HAP-1 (cell line): ENCODE results near the gene TTC7B.
A peak's percentile ranks its signal among the peaks of the same experiment; 100 is the strongest.

Experiments
- DNase-seq, 2 experiments: peaks; one replicate each; pipeline ENCODE4 v3.0.0-alpha.2; 2016 to 2020; ENCODE audit warnings: low spot score in 2 of 2
- H3K27me3 ChIP-seq: fragments of 250-450 bp; sonication (Bioruptor Pico); 2 replicates; pipeline ENCODE4 v1.5.1; 2020; ENCODE audit warnings: low read depth, mild to moderate bottlenecking, moderate library complexity
- H3K36me3 ChIP-seq: fragments of 250-450 bp; sonication (Bioruptor Pico); replicated peaks from 2 replicates; pipeline ENCODE4 v1.5.1; 2020; ENCODE audit warnings: mild to moderate bottlenecking
- H3K4me1 ChIP-seq: fragments of 250-450 bp; sonication (Bioruptor Pico); 2 replicates; pipeline ENCODE4 v1.5.1; 2020; ENCODE audit warnings: mild to moderate bottlenecking
- H3K4me3 ChIP-seq: fragments of 250-450 bp; sonication (Bioruptor Pico); 2 replicates; pipeline ENCODE4 v1.5.1; 2020; ENCODE audit warnings: mild to moderate bottlenecking, moderate library complexity
- H3K9me3 ChIP-seq: fragments of 250-450 bp; sonication (Bioruptor Pico); 2 replicates; pipeline ENCODE4 v1.5.1; 2020; ENCODE audit warnings: mild to moderate bottlenecking, moderate library complexity
- in situ Hi-C: fragments of 300-500 bp; cut with MboI; formaldehyde crosslinking; loops from 3 replicates; pipeline ENCODE4 v1.14.3; 2020; ENCODE audit warnings: low sequenced_read_pairs, inconsistent platforms, mixed read lengths

Gene TTC7B

GRCh38 chr14:90819734-90820393 lies 3.6 kb upstream of the TTC7B start:
- H3K27me3 ChIP-seq: no peaks in the 10 kb centered on the region
- in situ Hi-C loops: no loop called here
- H3K4me3 ChIP-seq: no peak overlapping the region
- no peaks in the 10 kb centered on the region for H3K4me1 ChIP-seq
- no peak for DNase-seq
- no peaks in the 10 kb centered on the region for H3K36me3 ChIP-seq
- 0 out of 2 replicates have a peak, but pooled peaks cover 2% of the 10 kb centered on the region for H3K9me3 ChIP-seq

GRCh38 chr14:90818715-90819114 lies 2.5 kb upstream of the TTC7B start:
- Histone ChIP-seq H3K27me3 (no peaks in the 10 kb centered on the region), H3K4me3 (no peak overlapping the region), H3K4me1 (no peaks in the 10 kb centered on the region; the same call in 1 of the 2 replicates), H3K9me3 (no peaks in the 10 kb centered on the region), H3K36me3 (no peaks in the 10 kb centered on the region)
- in situ Hi-C loops: no loop called here
- DNase-seq: no peak

GRCh38 chr14:90816681-90817436 lies 629 bp upstream of the TTC7B start:
- no peak for DNase-seq
- H3K4me3 ChIP-seq: no peak overlapping the region

GRCh38 chr14:90815572-90815821 lies 733 bp downstream of the TTC7B start:
- no peaks in the 10 kb centered on the region for H3K27me3 ChIP-seq
- no peaks in the 10 kb centered on the region for H3K9me3 ChIP-seq
- H3K4me3 ChIP-seq: peak overlapping the region; percentile 48
- H3K4me1 ChIP-seq: no peaks in the 10 kb centered on the region; the same call in 1 of the 2 replicates
- H3K36me3 ChIP-seq: no peaks in the 10 kb centered on the region
- no peak for DNase-seq
- in situ Hi-C loops: no loop called here

More at GRCh38 chr14:90816681-90817436, 629 bp upstream of the TTC7B start:
- Histone ChIP-seq H3K27me3 (no peaks in the 10 kb centered on the region), H3K4me1 (no peaks in the 10 kb centered on the region; the same call in 1 of the 2 replicates), H3K9me3 (no peaks in the 10 kb centered on the region), H3K36me3 (no peaks in the 10 kb centered on the region)
- in situ Hi-C loops: no loop called here

GRCh38 chr14:90814806-90815571 lies 1.2 kb downstream of the TTC7B start:
- Histone ChIP-seq H3K27me3 (no peaks in the 10 kb centered on the region), H3K4me3 (peak overlapping the region; percentile 48), H3K36me3 (no peaks in the 10 kb centered on the region), H3K9me3 (no peaks in the 10 kb centered on the region), H3K4me1 (no peaks in the 10 kb centered on the region; the same call in 1 of the 2 replicates)
- in situ Hi-C loops: no loop called here
- no peak for DNase-seq

- H3K36me3 ChIP-seq: no peaks in the 10 kb centered on the region
- H3K4me3 ChIP-seq: no peak overlapping the region
- no peaks in the 10 kb centered on the region; the same call in 1 of the 2 replicates for H3K4me1 ChIP-seq
- in situ Hi-C loops: no loop called here
- H3K27me3 ChIP-seq: no peaks in the 10 kb centered on the region
- no peaks in the 10 kb centered on the region for H3K9me3 ChIP-seq
- DNase-seq: no peak
Observed at GRCh38 chr14:90813442-90813841, 2.8 kb downstream of the TTC7B start.

- H3K4me1 ChIP-seq: no peaks in the 10 kb centered on the region; the same call in 1 of the 2 replicates
- no peak overlapping the region for H3K4me3 ChIP-seq
- no peaks in the 10 kb centered on the region for H3K27me3 ChIP-seq
- DNase-seq: no peak
- in situ Hi-C loops: no loop called here
- no peaks in the 10 kb centered on the region for H3K9me3 ChIP-seq
- no peaks in the 10 kb centered on the region for H3K36me3 ChIP-seq
Observed at GRCh38 chr14:90812109-90812508, 4.1 kb downstream of the TTC7B start.

GRCh38 chr14:90811641-90812040 lies 4.6 kb downstream of the TTC7B start:
- DNase-seq: no peak
- no peaks in the 10 kb centered on the region for H3K27me3 ChIP-seq
- H3K4me3 ChIP-seq: no peak overlapping the region
- no peaks in the 10 kb centered on the region for H3K36me3 ChIP-seq
- no peaks in the 10 kb centered on the region; the same call in 1 of the 2 replicates for H3K4me1 ChIP-seq
- H3K9me3 ChIP-seq: no peaks in the 10 kb centered on the region
- in situ Hi-C loops: no loop called here

GRCh38 chr14:90810806-90811205 lies 5.4 kb downstream of the TTC7B start:
- H3K4me3 ChIP-seq: no peak overlapping the region
- no peak for DNase-seq
- H3K36me3 ChIP-seq: no peaks in the 10 kb centered on the region
- no peaks in the 10 kb centered on the region for H3K9me3 ChIP-seq
- in situ Hi-C loops: no loop called here
- H3K4me1 ChIP-seq: no peaks in the 10 kb centered on the region; the same call in 1 of the 2 replicates
- H3K27me3 ChIP-seq: no peaks in the 10 kb centered on the region

GRCh38 chr14:90809530-90810312 lies 6.5 kb downstream of the TTC7B start:
- no peak for DNase-seq
- in situ Hi-C loops: no loop called here
- H3K4me3 ChIP-seq: no peak overlapping the region
- H3K9me3 ChIP-seq: no peaks in the 10 kb centered on the region
- no peaks in the 10 kb centered on the region for H3K27me3 ChIP-seq
- no peaks in the 10 kb centered on the region; the same call in 1 of the 2 replicates for H3K4me1 ChIP-seq
- H3K36me3 ChIP-seq: no peaks in the 10 kb centered on the region

GRCh38 chr14:90808759-90809529 lies 7.3 kb downstream of the TTC7B start:
- in situ Hi-C loops: no loop called here
- H3K4me3 ChIP-seq: no peak overlapping the region
- no peaks in the 10 kb centered on the region for H3K9me3 ChIP-seq
- no peaks in the 10 kb centered on the region for H3K4me1 ChIP-seq
- H3K36me3 ChIP-seq: no peaks in the 10 kb centered on the region
- H3K27me3 ChIP-seq: no peaks in the 10 kb centered on the region
- DNase-seq: no peak

- no peaks in the 10 kb centered on the region for H3K36me3 ChIP-seq
- H3K9me3 ChIP-seq: no peaks in the 10 kb centered on the region
- no peaks in the 10 kb centered on the region for H3K27me3 ChIP-seq
- no peak for DNase-seq
- H3K4me3 ChIP-seq: no peak overlapping the region
- in situ Hi-C loops: no loop called here
- H3K4me1 ChIP-seq: no peaks in the 10 kb centered on the region
Observed at GRCh38 chr14:90807060-90807459, 9.2 kb downstream of the TTC7B start.
